HG02623 (cell line): ENCODE data around the gene ATP11A.

Source experiments
- ATAC-seq: cut with Tn5 transposase; IDR thresholded peaks from one replicate; pipeline ENCODE4 v1.9.1; 2021; ENCODE audit warnings: moderate library complexity; ENCODE audit not compliant: unreplicated experiment

Gene ATP11A

DNA sequence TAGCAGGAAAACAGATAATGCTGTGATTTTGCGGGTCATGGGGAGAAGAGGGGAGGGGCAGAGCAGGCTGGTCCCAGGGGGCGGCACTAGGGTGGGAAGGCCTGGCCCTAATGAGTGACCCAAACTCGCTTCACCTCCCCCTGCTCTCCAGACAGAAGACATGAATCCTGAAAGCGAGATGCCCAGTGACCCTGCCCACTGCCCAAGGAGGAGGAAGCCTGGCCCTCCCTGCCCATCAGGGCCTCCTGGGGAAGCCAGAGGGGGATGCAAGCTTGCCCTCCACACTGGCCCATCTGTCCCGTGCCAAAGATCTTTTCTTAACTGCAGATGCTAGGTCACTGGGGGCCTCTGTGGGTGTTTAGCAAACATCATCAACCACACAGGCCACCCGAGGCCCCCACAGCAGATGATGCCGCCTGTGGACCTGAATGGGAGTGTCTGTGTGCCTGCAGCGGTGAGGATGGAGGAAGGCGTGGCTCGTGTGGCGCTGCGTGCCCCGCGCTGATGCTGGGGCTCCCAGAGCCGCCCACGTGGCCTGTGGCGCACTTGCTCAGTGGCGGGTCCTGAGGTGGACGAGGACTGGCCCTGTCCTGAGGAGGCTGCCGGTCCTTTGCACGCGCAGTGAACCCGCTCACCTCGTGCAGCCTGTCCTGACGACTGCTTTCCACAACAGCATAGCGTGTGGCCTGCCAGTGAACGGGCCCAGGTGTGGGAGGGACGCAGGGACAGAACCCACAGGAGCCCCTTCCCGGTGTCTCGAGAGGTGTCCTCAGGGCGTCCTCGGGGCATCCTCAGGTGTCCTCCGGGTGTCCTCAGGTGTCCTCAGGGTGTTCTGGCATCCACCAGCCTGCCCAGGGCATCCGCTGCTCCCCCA is 198.6 kb downstream of the ATP11A start:
- no peak for ATAC-seq

DNA sequence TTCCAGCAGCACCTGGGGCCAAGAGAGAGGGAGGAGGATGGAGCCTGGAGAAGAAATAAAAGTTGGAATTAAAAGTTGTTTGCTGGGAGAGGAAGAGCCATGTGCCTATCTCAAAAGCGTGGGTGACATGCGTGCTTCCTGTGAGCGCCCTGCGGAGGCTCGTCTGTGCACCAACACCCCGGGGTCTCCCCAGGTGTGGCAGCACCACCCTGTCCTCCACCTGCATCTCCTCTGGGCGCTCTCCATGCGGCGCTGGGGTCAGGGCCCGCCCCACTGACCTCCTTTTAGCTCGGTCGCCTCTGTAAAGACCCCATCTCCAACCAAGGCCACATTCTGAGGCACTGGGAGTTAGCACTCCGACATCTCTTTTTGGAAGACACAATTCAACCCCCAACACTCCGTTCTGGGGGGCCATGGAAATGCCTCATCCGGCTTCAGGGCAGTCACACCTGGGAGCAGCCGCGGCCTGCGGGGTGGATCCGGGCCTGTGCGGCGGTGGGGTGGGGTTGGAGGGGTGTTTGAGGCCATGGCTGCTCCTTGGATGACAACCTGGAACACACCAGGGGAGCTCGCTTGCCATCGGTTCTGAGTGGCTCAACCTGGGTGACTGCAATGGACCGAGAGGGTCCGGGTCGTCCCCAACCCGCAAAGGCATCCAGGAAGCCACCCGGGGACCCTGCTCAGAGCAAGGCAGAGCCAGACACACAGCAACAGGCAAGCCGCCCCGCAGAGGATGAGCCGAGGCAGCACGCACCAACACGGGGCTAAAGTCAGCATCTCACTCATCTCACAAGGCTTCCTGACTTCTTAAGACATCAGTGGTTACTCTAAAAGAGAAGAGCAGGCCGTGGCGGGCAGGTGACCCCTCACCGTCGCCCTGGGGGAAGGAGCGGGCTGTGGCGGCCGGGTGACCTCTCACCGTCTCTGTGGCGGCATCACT is 199.8 kb downstream of the ATP11A start:
- no peak for ATAC-seq

DNA sequence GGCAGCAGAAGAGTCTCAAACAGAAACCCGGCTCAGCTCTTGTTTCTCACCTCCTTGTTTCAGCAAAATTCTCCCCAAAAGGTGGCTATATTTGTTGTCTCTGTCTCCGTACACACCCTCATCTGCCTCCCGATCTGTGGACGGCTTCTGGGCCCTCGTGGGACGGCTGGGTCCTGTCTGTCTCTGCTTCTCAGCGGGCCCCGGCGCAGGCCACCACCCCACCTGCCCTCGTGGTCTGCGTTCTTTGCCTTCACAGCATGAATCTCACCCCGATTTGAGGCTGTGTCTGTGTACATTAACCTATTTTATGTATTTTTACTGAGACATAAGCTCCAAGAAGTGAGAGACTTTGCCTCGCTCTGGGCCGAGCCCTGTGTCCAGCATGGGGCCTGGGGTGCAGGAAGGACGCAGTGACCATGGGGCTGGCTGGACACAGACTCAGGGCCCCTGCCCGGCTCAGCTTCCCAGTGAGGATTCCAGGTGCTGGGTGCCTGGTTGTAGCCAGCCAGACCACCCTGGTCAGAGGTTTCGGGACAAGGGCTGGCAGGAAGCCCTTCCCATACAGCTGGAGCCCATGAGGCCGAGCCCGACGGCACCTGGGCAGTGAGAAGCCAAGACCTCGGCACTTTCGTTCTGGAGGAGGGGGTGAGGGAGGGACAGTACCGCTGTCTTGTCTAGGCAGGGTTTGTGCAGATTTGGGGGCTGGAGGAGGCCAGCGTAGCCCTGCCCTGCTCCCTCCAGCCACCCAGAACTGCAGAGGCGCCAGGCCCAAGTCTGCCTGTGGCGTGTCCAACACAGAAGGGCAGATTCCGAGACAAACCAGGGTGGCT is 200.7 kb downstream of the ATP11A start:
- ATAC-seq: no peak

DNA sequence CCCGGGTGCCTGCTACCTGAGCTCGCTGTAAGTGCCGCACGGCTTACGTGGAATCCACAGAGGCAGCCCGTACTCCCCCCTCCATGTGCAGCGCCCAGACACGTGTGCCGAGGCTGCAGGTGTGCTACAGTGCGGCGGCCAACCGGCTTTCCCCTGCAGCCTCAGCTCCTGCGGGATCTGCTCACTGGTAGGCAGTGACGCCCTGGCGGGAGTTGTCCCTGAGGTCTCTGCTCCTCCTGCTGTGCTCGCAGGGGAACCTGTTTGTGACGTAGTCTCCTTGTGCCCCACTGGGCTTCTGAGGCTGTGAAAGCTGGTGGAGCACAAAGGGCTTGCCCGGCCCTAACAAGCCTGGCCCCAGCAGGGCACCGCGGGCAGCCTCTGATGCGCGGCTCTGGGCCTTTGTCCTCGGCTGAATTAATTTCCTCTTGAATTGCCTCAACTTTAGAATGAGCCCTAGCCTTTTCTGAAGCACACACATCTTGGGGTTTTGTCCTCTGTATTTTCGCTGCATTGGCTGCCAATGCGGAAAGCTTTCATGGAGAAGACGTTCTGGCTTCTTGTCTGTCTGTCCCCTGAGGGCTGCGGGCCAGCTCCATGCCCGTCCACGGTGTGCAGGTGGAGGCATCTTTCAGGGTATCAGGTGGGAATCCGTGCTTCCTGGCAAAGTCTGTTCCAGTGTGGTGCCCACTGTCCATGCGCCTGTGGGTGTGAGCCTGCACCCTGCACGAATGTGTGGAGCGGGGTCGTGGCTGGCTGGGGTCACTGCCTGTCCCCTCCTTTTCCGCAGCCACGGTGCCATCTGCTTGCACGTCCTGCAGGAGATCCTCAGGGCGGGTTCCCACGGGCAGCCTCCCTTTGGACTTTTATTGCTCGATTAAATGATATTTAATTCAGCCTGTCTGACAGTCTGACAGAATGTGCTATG is 201.9 kb downstream of the ATP11A start:
- no peak for ATAC-seq

DNA sequence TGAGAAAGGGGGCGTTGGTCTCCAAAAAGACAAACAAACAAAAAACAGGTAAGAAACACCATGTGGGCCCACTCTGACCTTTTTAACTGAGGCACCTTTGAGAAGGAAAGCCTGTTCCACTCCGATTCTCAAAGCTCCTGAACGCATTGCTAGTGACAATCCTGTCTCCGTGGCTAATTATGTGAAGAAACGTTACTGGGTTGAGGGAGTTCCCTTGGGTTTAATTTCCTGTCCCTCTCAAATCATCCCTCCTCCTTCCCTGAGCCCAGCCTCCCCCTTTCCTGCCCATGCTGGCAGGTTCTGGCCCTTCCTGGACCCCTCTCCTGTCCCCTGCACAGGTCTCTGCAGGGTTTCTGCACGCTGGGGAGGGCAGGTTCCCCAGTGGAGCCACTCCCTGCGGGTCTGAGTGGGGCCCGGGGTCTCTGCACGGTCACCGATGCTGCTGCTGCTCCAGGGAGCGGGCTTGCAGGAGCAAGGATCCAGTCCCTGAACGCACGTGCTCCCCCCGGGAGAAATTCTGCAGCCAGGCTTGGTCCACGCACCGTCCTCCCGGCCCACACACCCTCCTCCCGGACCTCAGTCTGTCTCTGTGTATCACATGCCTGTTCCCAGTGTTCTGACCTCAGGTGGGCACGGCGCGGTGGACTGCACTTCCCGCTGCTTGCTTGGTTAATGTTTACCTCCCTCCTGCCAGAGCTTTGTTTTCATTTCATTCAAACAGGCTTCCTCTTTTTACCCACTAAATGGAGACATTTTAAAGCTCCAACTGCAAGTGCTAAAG is 202.8 kb downstream of the ATP11A start:
- no peak for ATAC-seq

DNA sequence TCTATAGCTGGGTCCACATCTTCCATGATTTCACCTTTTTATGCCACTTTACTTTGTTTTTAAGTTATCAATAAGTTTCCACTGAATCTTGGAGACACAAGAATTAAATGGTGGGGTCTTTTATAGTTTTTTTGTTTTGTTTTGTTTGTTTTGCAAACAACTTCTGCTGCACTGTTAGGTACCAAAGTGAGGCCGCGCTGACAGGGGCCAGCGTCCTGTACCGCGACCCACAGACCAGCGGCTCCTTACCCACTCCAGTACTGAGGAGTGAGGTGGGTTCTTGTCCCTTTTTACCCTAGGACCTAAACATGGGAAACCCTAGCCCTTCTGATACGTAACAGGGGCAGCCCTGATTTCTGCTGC is 203.3 kb downstream of the ATP11A start:
- ATAC-seq: no peak

DNA sequence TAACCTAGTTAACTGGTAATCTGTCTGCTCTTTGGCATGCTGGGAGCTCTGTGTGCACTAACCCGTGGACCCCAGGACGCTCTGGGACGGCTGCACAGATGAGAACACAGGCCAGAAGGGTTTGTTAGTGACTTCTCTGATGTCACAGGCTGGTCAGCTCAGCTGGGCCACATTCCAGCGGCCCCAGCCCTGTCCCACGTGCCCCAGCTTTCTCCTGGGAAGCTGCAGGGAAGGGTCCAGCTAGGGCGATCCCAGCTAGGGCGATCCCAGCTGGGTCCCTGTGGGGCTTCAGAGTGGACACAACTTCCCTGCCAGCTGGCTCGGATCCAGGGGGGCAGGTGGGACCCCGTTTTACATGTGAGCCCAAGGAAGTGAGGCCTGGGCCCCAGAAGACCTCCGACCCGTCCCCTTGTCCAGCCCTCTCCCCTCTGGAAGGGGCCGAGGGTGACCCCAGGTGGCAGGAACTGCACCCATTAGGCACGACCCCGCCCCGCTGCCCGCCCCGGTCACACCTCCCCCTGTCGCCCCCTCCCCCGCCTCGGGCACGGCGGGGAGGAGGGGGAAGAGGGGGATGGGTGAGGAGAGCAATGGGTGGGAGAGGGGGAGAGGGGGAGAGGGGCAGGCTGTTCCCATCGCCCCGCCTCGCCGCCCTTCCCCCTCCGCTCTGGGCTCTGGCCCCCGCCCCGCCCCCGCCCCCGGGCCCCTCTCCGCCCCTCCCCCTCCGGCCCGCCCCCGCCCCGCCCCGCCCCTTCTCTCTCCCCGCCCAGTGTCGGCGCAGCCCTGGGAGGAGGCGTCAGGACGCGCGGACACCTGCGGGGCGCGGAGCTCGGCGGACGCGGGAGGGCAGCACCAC is 204.0 kb downstream of the ATP11A start:
- no peak for ATAC-seq

DNA sequence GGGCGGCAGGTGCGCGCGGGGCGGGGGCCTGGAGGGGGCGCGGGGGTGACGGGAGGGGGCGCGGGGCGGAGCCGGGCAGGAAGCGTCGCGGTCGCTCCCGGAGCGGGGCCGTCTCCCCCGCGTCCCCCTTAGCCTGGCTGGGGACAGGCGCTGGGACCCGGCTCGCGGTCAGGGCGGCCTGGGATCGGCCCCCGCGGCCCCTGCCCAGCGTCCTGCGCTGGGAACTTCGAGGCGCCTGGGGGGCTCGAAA is 204.5 kb downstream of the ATP11A start:
- no peak for ATAC-seq

DNA sequence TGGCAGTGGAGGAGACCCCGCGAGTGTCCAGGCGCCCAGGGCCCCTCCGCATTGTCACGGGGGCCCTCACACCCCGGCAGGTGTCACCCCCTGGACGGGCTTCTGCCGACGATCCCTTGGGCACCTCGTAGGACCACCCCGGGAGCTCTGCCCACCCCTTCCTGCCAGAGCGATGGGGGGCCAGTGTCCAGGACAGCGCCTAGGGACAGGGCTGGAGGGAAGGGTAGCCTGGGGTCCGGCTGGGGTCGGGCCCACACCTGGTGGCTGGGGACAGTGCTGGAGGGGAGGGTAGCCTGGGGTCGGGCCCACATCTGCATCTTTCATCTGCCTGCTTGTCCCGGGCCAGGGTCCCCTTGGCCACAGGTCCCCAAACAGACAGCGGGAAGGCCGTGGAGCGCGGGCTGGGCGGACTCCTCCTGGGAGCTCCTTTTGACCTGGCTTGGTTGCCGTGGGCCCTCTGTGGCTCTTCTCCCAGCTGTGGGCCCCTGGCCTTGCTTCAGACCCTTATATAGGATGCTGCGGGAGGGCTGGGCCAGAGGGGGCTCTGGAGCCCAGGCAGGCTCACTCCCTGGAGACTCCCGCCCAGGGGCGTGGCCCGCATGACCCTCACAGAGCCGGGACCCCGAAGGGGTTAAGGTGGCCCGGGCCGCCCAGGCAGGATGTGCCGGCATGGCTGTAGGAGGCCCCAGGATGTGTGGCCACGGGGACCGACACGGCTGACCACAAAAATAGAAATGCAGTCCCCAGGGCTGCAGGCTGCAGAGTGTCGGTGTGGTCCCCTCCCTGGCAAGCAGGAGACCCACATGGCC is 205.0 kb downstream of the ATP11A start:
- no peak for ATAC-seq

DNA sequence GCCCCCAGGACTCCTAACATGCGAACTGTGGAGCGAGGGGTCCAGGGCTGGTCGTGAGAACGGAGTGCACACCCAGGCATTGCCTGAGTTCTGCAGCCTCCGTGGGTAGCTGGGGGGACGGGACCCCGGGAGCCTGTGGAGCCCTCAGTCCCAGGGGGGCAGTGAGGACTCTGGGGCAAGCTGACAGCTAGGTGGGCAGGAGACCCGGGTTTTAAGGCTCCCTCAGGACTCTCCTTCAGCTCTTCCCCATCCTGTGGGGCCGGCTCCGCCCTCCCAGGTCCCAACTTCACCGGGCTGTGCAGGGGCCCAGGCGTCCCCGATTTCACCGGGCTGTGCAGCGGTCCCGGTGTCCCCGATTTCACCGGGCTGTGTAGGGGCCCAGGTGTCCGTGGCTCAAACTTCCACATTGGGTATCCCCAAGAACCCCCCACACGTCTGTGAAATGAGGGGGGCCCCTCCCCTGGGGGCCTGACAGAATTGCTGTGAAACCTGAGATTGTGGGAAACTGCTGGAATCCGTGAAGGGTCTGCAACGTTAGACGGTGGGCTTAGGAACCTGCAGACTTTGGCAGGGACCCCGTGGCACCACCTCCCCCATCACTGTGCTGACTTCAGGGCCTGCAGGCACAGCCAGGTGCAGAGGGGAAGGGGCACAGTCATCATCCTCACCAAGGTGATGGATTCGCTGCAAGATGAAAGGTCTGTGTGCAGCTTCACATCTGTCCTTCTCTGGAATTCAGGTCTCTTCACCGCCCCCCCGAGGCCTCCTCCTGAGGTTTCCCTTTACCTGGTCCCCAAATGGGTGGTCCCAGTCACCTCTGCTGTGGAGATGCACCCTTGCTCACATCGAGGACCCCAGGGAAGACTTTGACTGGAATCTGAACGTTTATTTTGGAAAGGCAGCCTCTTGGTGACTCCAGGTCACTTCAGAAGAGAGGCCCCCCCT is 206.0 kb downstream of the ATP11A start:
- ATAC-seq: no peak

DNA sequence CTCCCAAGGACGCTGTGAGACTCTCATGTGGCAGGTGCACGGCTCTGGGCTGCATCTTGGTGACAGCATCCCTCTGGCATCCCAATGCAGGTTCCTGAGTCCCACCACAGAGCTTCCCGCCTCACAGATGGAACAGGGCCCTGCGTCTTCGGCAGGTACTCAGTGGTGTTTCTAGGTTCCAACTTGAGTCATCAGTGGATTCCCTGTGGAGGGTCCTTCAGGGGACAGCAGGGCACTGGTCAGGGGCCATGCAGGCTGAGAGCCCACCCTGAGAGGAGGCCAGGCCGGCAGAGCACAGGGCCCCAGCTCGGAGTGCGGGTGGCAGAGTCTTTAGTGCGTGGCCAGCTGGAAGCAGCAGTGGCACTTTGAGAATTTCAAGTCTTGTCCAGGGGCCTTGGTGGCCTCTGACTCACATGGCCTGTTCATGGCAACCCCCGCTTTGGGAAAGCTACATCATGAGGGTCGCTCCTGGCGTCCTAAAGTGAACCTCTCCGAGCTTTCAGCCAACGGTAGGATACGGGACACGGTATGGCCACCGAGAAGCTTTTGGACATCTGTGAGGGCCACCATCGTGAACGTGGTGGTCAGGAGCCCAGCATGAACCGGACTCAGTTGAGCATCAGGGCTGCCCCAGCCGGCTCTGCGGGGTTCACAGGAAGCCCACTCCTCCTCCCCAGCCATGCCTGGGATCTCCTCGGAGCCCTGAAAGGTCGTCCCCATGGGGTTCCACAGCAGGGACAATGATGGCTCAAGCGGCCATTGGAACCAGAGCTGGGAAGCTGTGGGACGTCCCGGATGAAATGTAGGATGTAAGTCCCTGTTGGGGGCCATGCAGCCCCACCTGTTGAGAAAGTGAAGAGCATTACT is 207.1 kb downstream of the ATP11A start:
- no peak for ATAC-seq

DNA sequence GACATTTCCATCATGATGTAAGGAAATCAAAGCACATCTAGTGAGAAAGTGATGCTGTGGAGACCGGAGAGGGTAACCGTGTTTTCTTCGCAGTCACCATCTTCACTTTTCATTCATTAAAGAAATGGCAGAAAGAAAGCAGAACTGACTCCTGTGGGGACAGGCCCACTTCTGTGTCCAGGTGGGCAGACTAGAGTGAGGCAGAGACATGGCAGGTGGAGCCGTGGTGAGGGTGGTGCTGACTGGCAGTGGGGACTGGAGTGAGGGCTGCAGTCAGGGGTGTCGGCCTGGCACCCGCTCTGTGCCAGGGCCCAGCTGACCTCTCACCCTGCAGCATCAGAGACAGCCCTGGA is 207.7 kb downstream of the ATP11A start:
- no peak for ATAC-seq

DNA sequence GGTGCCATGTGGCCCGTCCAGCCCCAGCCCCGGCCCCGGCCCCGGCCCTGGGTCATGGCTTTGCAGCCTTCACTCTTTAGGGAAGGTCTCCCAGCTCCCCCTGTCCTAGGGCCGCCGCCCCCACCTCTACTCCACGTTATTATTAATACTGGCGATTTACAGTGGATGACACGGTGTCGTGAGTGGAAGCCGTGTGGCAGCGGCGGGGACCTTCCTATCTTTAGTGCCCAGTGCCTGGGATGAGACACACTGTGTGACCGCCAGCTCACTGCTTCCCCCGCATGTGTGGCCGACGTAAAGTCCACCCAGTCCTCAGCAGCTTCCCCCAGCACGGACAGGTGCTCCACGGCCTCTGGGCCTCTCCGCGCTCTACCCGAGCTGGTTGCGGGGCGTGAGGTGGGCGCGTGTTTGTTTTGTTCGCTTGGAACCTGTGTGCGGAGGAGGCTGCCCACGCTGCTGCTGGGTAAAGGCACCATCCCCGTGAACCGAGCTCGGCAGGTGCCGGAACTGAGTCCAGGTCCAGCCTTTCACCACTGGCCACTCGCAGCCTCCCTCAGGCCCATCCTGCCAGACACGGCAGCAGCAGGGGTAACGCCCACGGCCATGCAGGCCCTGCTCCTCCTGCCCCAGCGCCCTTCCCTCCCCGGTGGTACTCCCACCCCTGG is 208.2 kb downstream of the ATP11A start:
- ATAC-seq: no peak

DNA sequence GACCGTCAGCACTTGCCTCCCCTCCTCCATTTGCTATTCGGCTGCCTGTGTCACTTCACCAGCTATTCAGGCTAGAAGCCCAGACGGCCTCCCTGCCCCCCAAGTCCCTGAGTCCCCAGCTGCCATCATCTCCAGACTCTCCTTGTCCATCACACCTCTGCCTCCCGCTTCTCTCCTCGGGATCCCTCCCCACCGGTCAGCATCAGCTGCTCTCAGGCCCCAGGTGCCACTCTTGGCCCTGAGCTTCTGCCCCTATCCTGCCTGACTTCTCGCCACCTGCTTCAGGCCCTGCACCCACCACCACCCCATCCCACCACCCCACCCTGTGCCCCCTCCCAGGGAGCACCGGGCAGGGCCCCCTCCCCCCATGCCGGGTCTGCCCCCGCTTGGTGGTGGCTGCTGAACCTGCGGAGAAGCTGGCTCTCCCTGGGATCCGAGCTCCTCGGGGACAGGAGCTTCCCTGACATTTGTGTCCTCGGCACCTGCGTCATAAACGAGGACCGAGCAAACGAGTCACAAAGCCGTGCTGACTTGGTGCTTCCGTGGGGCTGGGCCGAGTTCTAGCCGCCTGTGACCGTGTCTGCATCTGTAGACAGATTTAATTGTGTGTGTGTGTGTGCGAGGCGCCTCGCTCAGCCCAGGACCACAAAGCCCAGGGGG is 208.9 kb downstream of the ATP11A start:
- ATAC-seq: no peak
